ENCODE results near the gene EME2. TPM values are rescaled to one million over a fixed set of nuclear protein-coding genes. Genes with fewer than 3 reads are reported as not detected.

Gene EME2
- total and polyA plus RNA-seq, 2 experiments from 2014 or later = 4.1 to 15.0 TPM

GRCh38 chr16:1724491-1724890, 48.1 kb upstream of the EME2 start (continued):
- TF ChIP-seq CTCF (conservative IDR thresholded peaks at IDR 0.05; ENCODE audit: low read depth in 2 of 2) (no peak), REST (IDR thresholded peaks at IDR 0.05; ENCODE audit: unreplicated experiment) (no peak)

DNA sequence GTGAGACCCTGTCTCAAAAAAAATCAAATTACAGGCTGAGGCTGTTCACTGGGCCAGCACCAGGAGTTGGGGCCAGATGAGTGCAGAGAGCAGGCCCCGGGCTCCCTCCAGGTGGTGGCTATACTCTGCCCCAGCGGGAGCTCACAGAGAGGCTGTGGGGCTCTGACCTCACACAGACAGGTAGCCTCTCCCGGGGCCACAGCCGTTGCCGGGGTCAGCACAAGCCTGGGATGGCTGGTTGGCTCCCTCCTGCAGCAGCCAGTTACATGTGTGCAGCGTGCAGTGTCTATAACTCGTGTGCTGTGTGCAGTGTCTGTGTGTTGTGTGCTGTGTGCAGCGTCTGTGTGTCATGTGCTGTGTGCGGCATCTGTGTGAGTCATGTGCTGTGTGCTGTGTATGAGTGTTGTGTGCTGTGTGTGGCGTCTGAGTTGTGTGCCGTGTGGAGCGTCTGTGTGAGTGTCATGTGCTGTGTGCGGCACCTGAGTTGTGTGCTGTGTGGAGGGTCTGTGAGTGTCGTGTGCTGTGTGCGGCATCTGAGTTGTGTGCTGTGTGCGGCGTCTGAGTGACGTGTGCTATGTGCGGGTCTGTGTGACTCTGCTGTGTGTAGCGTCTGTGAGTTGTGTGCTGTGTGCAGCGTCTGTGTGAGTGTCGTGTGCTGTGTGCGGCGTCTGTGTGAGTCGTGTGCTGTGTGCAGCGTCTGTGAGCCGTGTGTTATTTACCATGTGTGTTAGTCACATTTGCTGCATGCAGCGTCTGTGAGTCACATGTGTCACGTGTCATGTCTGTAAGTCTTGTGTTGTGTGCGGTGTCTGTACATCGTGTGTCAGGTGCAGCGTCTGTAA, 45.7 kb upstream of the EME2 start:
- peaks cover 3% of the 10 kb centered on the region; the same call in 1 of the 2 replicates for H4K20me1 ChIP-seq (replicated peaks; ENCODE audit: insufficient read depth)
- H3K4me3 Mint-ChIP-seq = no peak overlapping the region; the same call in 2 of the 3 replicates
- no peak overlapping the region for H3K4me2 ChIP-seq
- no peak for TF ChIP-seq STAT1 (IDR thresholded peaks at IDR 0.05; ENCODE audit: unreplicated experiment)
- TF ChIP-seq POLR2AphosphoS5 (IDR thresholded peaks at IDR 0.05; ENCODE audit: low read depth) = no peak
- no peak for TF ChIP-seq NANOG (IDR thresholded peaks at IDR 0.05; ENCODE audit: borderline replicate concordance)
- no peak for TF ChIP-seq ZNF114 (CRISPR knock-in tag; IDR thresholded peaks at IDR 0.05)
- no peak for TF ChIP-seq JUNB (IDR thresholded peaks at IDR 0.05; ENCODE audit: unreplicated experiment)
- no peak for TF ChIP-seq CTCF (conservative IDR thresholded peaks at IDR 0.05; ENCODE audit: low read depth in 2 of 2)
- TF ChIP-seq, protein P1, sequence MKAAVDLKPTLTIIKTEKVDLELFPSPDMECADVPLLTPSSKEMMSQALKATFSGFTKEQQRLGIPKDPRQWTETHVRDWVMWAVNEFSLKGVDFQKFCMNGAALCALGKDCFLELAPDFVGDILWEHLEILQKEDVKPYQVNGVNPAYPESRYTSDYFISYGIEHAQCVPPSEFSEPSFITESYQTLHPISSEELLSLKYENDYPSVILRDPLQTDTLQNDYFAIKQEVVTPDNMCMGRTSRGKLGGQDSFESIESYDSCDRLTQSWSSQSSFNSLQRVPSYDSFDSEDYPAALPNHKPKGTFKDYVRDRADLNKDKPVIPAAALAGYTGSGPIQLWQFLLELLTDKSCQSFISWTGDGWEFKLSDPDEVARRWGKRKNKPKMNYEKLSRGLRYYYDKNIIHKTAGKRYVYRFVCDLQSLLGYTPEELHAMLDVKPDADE (IDR thresholded peaks at IDR 0.05) = no peak
- TF ChIP-seq ZNF331 (CRISPR knock-in tag; IDR thresholded peaks at IDR 0.05; ENCODE audit: low read depth) = no peak

More for the DNA sequence above, 45.7 kb upstream of the EME2 start:
- no peak overlapping the region for H3K4me3 ChIP-seq
- no peaks in the 10 kb centered on the region for H3K9me2 ChIP-seq (ENCODE audit: insufficient read depth)
- no peaks in the 10 kb centered on the region for H3K9me3 Mint-ChIP-seq
- no peaks in the 10 kb centered on the region for H3K79me2 ChIP-seq (replicated peaks; ENCODE audit: insufficient read depth)
- H3K4me1 ChIP-seq (ENCODE audit: insufficient read depth) = no peaks in the 10 kb centered on the region
- DNase-seq (ENCODE audit: low spot score) (no peak), ATAC-seq (no peak)
- no peaks in the 10 kb centered on the region; the same call in 2 of the 3 replicates for H3K4me1 Mint-ChIP-seq
- H3K27ac ChIP-seq (ENCODE audit: low read depth) = no peak overlapping the region
- H3K36me3 ChIP-seq (ENCODE audit: insufficient read depth) = no peaks in the 10 kb centered on the region; the same call in 1 of the 2 replicates
- H3K27me3 Mint-ChIP-seq (ENCODE audit: insufficient read depth, low read depth, poor library complexity) = peaks cover 2% of the 10 kb centered on the region
- H2AFZ ChIP-seq = no peak overlapping the region
- H3F3A ChIP-seq (replicated peaks; ENCODE audit: low read depth) = no peaks in the 10 kb centered on the region
- no peaks in the 10 kb centered on the region for H3K27me3 ChIP-seq (ENCODE audit: insufficient read depth)
- H3K27ac Mint-ChIP-seq = no peak overlapping the region; the same call in 1 of the 2 replicates
- peaks cover 14% of the 10 kb centered on the region; the same call in 2 of the 3 replicates for H3K36me3 Mint-ChIP-seq (ENCODE audit: low read depth)

All from GM23338 (cell line).